Astrocyte of the cerebellum (primary cell): ENCODE results near the gene CBR1.

Source experiments
- DNase-seq: peaks from one replicate; pipeline ENCODE4 v3.0.0-alpha.2; 2011; ENCODE audit warnings: low read depth
- H3K4me3 ChIP-seq: 2 replicates; pipeline ENCODE4 v1.5.1; 2011; ENCODE audit warnings: mild to moderate bottlenecking, low read depth, low read length, moderate library complexity
- CTCF ChIP-seq: IDR thresholded peaks from 2 replicates; pipeline ENCODE4 v1.5.1; 2012; ENCODE audit warnings: low read length, low read depth, moderate library complexity, mild to moderate bottlenecking; ENCODE audit errors: missing control alignments
- in situ Hi-C: cut with HindIII; loops from 2 replicates; pipeline ENCODE4 v1.10.0; 2017; ENCODE audit warnings: low sequenced_read_pairs

Gene CBR1

GRCh38 chr21:36105327-36105842 lies 35.6 kb downstream of the CBR1 start:
- no peak for TF ChIP-seq CTCF
- no peak overlapping the region for H3K4me3 ChIP-seq
- no peak for DNase-seq
- in situ Hi-C loops = no loop called here

- H3K4me3 ChIP-seq = no peak overlapping the region
- no peak for TF ChIP-seq CTCF
- in situ Hi-C loops = no loop called here
- no peak for DNase-seq
Observed at GRCh38 chr21:36109868-36110267, 40.0 kb downstream of the CBR1 start.

- in situ Hi-C loops = no loop called here
- no peak overlapping the region for H3K4me3 ChIP-seq
- TF ChIP-seq CTCF = no peak
- no peak for DNase-seq
Observed at GRCh38 chr21:36111238-36111637, 41.4 kb downstream of the CBR1 start.

GRCh38 chr21:36113647-36114428 lies 44.0 kb downstream of the CBR1 start:
- no peak for DNase-seq
- no peak overlapping the region for H3K4me3 ChIP-seq
- in situ Hi-C loops = no loop called here
- TF ChIP-seq CTCF = no peak

- no peak overlapping the region for H3K4me3 ChIP-seq
- in situ Hi-C loops = no loop called here
- DNase-seq = no peak
- TF ChIP-seq CTCF = no peak
Observed at GRCh38 chr21:36115138-36115730, 45.4 kb downstream of the CBR1 start.

- no peak for DNase-seq
- in situ Hi-C loops = no loop called here
- H3K4me3 ChIP-seq = no peak overlapping the region
- TF ChIP-seq CTCF = no peak
Observed at GRCh38 chr21:36117286-36117741, 47.5 kb downstream of the CBR1 start.
